Calu3 (cell line): ENCODE results near the gene TACC3. TPM values are rescaled to one million over a fixed set of nuclear protein-coding genes. Genes with fewer than 3 reads are reported as not detected.

Experiments
- BruUV-seq: library from RNA; stranded (reverse); fragments of 400-500 nt; replicated peaks from 2 replicates; lab custom pipeline; 2021; lab: Mats Ljungman, UMichigan
- CTCF ChIA-PET: fragments of 300-600 bp; sonication (Branson Sonifier 250); formaldehyde crosslinking; loops from one replicate; lab custom pipeline; 2022; ENCODE audit warnings: antibody characterized with exemption; lab: Charles Lee
- DNase-seq: peaks from one replicate; pipeline ENCODE4 v3.0.0; 2022
- H3K27ac Mint-ChIP-seq: one replicate; pipeline ENCODE4 v1.8.0; 2022; ENCODE audit warnings: mixed read lengths; ENCODE audit not compliant: unreplicated experiment
- H3K27me3 Mint-ChIP-seq: one replicate; pipeline ENCODE4 v1.8.0; 2022; ENCODE audit warnings: mixed read lengths; ENCODE audit not compliant: unreplicated experiment
- H3K36me3 Mint-ChIP-seq: one replicate; pipeline ENCODE4 v1.8.0; 2022; ENCODE audit warnings: mild to moderate bottlenecking, moderate library complexity, mixed read lengths; ENCODE audit not compliant: insufficient read depth, unreplicated experiment
- H3K4me1 Mint-ChIP-seq: one replicate; pipeline ENCODE4 v1.8.0; 2022; ENCODE audit warnings: mild to moderate bottlenecking, low read depth, mixed read lengths; ENCODE audit not compliant: unreplicated experiment
- H3K4me3 Mint-ChIP-seq: one replicate; pipeline ENCODE4 v1.8.0; 2022; ENCODE audit warnings: mild to moderate bottlenecking, low read depth, moderate library complexity, mixed read lengths; ENCODE audit not compliant: unreplicated experiment
- H3K9me3 Mint-ChIP-seq: one replicate; pipeline ENCODE4 v1.8.0; 2022; ENCODE audit warnings: low read depth, mixed read lengths; ENCODE audit not compliant: unreplicated experiment
- CTCF ChIP-seq: fragments of 200-600 bp; IDR thresholded peaks from one replicate; pipeline ENCODE4 v1.8.0; 2022; ENCODE audit warnings: antibody characterized with exemption; ENCODE audit not compliant: unreplicated experiment
- intact Hi-C: fragments of 100-400 bp; cut with micrococcal nuclease; formaldehyde crosslinking; loops from one replicate; pipeline ENCODE4 v1.10.0; 2022; ENCODE audit not compliant: unreplicated experiment
- total RNA-seq: library from RNA; stranded (reverse); gene quantifications from 2 replicates; pipeline ENCODE4 v1.2.3, GENCODE V29; 2022

TACC3 gene
- total RNA-seq, 1 experiment from 2014 or later: 95.9 TPM

GRCh38 chr4:1713003-1713851 is 8.1 kb upstream of the TACC3 start:
- H3K36me3 Mint-ChIP-seq: peaks cover 71% of the 10 kb centered on the region
- H3K4me3 Mint-ChIP-seq: peak overlapping the region; percentile 88
- CTCF ChIA-PET: interaction anchor here (0.5 kb wide), 1 partner anchor 291 kb away, joined by 4 read pairs; no protein-coding TSS in a partner anchor
- H3K9me3 Mint-ChIP-seq: no peaks in the 10 kb centered on the region
- peak; percentile 47 for DNase-seq
- H3K4me1 Mint-ChIP-seq: peaks cover 21% of the 10 kb centered on the region
- TSS peak; percentile 75 for BruUV-seq
- H3K27me3 Mint-ChIP-seq: no peaks in the 10 kb centered on the region
- peak overlapping the region; percentile 92 for H3K27ac Mint-ChIP-seq
- TF ChIP-seq CTCF: no peak
- intact Hi-C loops: no loop called here

GRCh38 chr4:1714303-1715001 is 6.9 kb upstream of the TACC3 start:
- no peak for DNase-seq
- Mint-ChIP-seq H3K36me3 (peaks cover 73% of the 10 kb centered on the region), H3K4me1 (peaks cover 12% of the 10 kb centered on the region), H3K27me3 (no peaks in the 10 kb centered on the region), H3K27ac (no peak overlapping the region), H3K9me3 (no peaks in the 10 kb centered on the region), H3K4me3 (peak overlapping the region; percentile 88)
- no peak for TF ChIP-seq CTCF
- CTCF ChIA-PET: no interaction called here
- intact Hi-C loops: no loop called here
- no TSS peak for BruUV-seq

- no peaks in the 10 kb centered on the region for H3K27me3 Mint-ChIP-seq
- no peak for TF ChIP-seq CTCF
- DNase-seq: no peak
- H3K27ac Mint-ChIP-seq: no peak overlapping the region
- CTCF ChIA-PET: no interaction called here
- intact Hi-C loops: no loop called here
- BruUV-seq: no TSS peak
- H3K36me3 Mint-ChIP-seq: peaks cover 73% of the 10 kb centered on the region
- no peaks in the 10 kb centered on the region for H3K9me3 Mint-ChIP-seq
- no peak overlapping the region for H3K4me3 Mint-ChIP-seq
- H3K4me1 Mint-ChIP-seq: peaks cover 4% of the 10 kb centered on the region
Measured at GRCh38 chr4:1715002-1715758, 6.1 kb upstream of the TACC3 start.

- DNase-seq: no peak
- H3K27ac Mint-ChIP-seq: no peak overlapping the region
- H3K36me3 Mint-ChIP-seq: peaks cover 73% of the 10 kb centered on the region
- intact Hi-C loops: no loop called here
- no peaks in the 10 kb centered on the region for H3K4me1 Mint-ChIP-seq
- H3K27me3 Mint-ChIP-seq: no peaks in the 10 kb centered on the region
- no TSS peak for BruUV-seq
- CTCF ChIA-PET: no interaction called here
- TF ChIP-seq CTCF: no peak
- H3K9me3 Mint-ChIP-seq: no peaks in the 10 kb centered on the region
- H3K4me3 Mint-ChIP-seq: no peak overlapping the region
Measured at GRCh38 chr4:1716065-1716945, 5.0 kb upstream of the TACC3 start.
